Measurements from ENCODE around the gene CCDC158.

- TF ChIP-seq ESRRA (IDR thresholded peaks at IDR 0.05; ENCODE audit: borderline replicate concordance, low read length) (no peak), CTCF (IDR thresholded peaks at IDR 0.05) (no peak), POLR2A (IDR thresholded peaks at IDR 0.05; ENCODE audit: low read length) (no peak), EP300 (IDR thresholded peaks at IDR 0.05) (no peak)
Observed at GRCh38 chr4:76361689-76362412, 59.1 kb downstream of the CCDC158 start.

All from A549 (cell line).